Measurements from ENCODE around the gene FGF19.

Gene FGF19

GRCh38 chr11:69653406-69653960 is 50.3 kb downstream of the FGF19 start:
- H3K27me3 ChIP-seq (ENCODE audit: insufficient read depth, low read depth, severe bottlenecking) = no peaks in the 10 kb centered on the region
- no peak overlapping the region for H3K27ac ChIP-seq
- no peak for DNase-seq
- TF ChIP-seq CTCF (IDR thresholded peaks at IDR 0.05; ENCODE audit: low read depth, low read length) = no peak
- no peaks in the 10 kb centered on the region for H3K36me3 ChIP-seq
- H3K4me3 ChIP-seq (ENCODE audit: low read depth, low read length) = no peak overlapping the region
- no peaks in the 10 kb centered on the region for H3K9me3 ChIP-seq (ENCODE audit: severe bottlenecking)

GRCh38 chr11:69652999-69653398 is 50.8 kb downstream of the FGF19 start:
- H3K9me3 ChIP-seq (ENCODE audit: severe bottlenecking) = no peaks in the 10 kb centered on the region
- TF ChIP-seq CTCF (IDR thresholded peaks at IDR 0.05; ENCODE audit: low read depth, low read length) = no peak
- DNase-seq = no peak
- H3K36me3 ChIP-seq = no peaks in the 10 kb centered on the region
- H3K27ac ChIP-seq = no peak overlapping the region
- H3K27me3 ChIP-seq (ENCODE audit: insufficient read depth, low read depth, severe bottlenecking) = no peaks in the 10 kb centered on the region
- no peak overlapping the region for H3K4me3 ChIP-seq (ENCODE audit: low read depth, low read length)

GRCh38 chr11:69651834-69652620 is 51.8 kb downstream of the FGF19 start:
- no peaks in the 10 kb centered on the region for H3K36me3 ChIP-seq
- no peak overlapping the region for H3K27ac ChIP-seq
- H3K27me3 ChIP-seq (ENCODE audit: insufficient read depth, low read depth, severe bottlenecking) = no peaks in the 10 kb centered on the region
- no peak overlapping the region for H3K4me3 ChIP-seq (ENCODE audit: low read depth, low read length)
- no peak for TF ChIP-seq CTCF (IDR thresholded peaks at IDR 0.05; ENCODE audit: low read depth, low read length)
- DNase-seq = no peak
- H3K9me3 ChIP-seq (ENCODE audit: severe bottlenecking) = no peaks in the 10 kb centered on the region

GRCh38 chr11:69650832-69651344 is 52.9 kb downstream of the FGF19 start:
- Histone ChIP-seq H3K36me3 (no peaks in the 10 kb centered on the region), H3K9me3 (ENCODE audit: severe bottlenecking) (no peaks in the 10 kb centered on the region), H3K27ac (no peak overlapping the region), H3K27me3 (ENCODE audit: insufficient read depth, low read depth, severe bottlenecking) (no peaks in the 10 kb centered on the region), H3K4me3 (ENCODE audit: low read depth, low read length) (no peak overlapping the region)
- no peak for TF ChIP-seq CTCF (IDR thresholded peaks at IDR 0.05; ENCODE audit: low read depth, low read length)
- DNase-seq = no peak

- H3K27me3 ChIP-seq (ENCODE audit: insufficient read depth, low read depth, severe bottlenecking) = no peaks in the 10 kb centered on the region
- H3K9me3 ChIP-seq (ENCODE audit: severe bottlenecking) = no peaks in the 10 kb centered on the region
- no peak for DNase-seq
- no peak overlapping the region for H3K4me3 ChIP-seq (ENCODE audit: low read depth, low read length)
- no peak overlapping the region for H3K27ac ChIP-seq
- no peaks in the 10 kb centered on the region for H3K36me3 ChIP-seq
- TF ChIP-seq CTCF (IDR thresholded peaks at IDR 0.05; ENCODE audit: low read depth, low read length) = no peak
Observed at GRCh38 chr11:69650081-69650831, 53.6 kb downstream of the FGF19 start.

All from WERI-Rb-1 (cell line).